PC-9 (cell line): ENCODE results near the gene NELFA.

Source experiments
- CTCF ChIP-seq: fragments of 200-600 bp; sonication (generic); conservative IDR thresholded peaks from 2 replicates; pipeline ENCODE4 v1.6.1; 2017; ENCODE audit warnings: mixed run types, antibody characterized with exemption, mild to moderate bottlenecking, moderate library complexity
- EZH2 ChIP-seq: fragments of 200-600 bp; sonication (generic); IDR thresholded peaks from 2 replicates; pipeline ENCODE4 v1.8.0; 2017; ENCODE audit warnings: antibody characterized with exemption, low read depth

GRCh38 chr4:1978741-1979476 lies 29.9 kb downstream of the NELFA start:
- TF ChIP-seq CTCF: no peak
- TF ChIP-seq EZH2: no peak
